Ascending aorta (tissue), 2 donors: ENCODE measurements around the gene CLSTN2. TPM values are rescaled to one million over a fixed set of nuclear protein-coding genes. Genes with fewer than 3 reads are reported as not detected.

Experiments
- DNase-seq, 2 donors: peaks; one replicate each; pipeline ENCODE4 v3.0.0-alpha.2; 2019; ENCODE audit warnings: low spot score in 2 of 2
- H3K27ac ChIP-seq, 2 donors: fragments of 200-600 bp; sonication (generic); one replicate each; pipeline ENCODE4 v1.5.1; 2016 to 2017; ENCODE audit warnings: mild to moderate bottlenecking in 1 of 2
- H3K27me3 ChIP-seq: fragments of 200-600 bp; sonication (generic); one replicate; pipeline ENCODE4 v1.5.1; 2017
- H3K36me3 ChIP-seq, 2 donors: fragments of 200-600 bp; sonication (generic); one replicate each; pipeline ENCODE4 v1.5.1; 2016
- H3K4me1 ChIP-seq, 2 donors: fragments of 200-600 bp; sonication (generic); one replicate each; pipeline ENCODE4 v1.5.1; 2016 to 2017; ENCODE audit warnings: mild to moderate bottlenecking in 1 of 2
- H3K4me3 ChIP-seq, 2 donors: fragments of 200-600 bp; sonication (generic); one replicate each; pipeline ENCODE4 v1.5.1; 2016 to 2017; ENCODE audit warnings: mild to moderate bottlenecking in 1 of 2
- H3K9me3 ChIP-seq, 2 donors: fragments of 200-600 bp; sonication (generic); one replicate each; pipeline ENCODE4 v1.5.1; 2016
- intact Hi-C: fragments of 100-400 bp; cut with DNase I; formaldehyde crosslinking; loops from one replicate; pipeline ENCODE4 v1.15.1; 2023
- total RNA-seq: library from RNA; depleted of rRNA; stranded (reverse); fragments of >200 nt; gene quantifications from one replicate; pipeline ENCODE4 v1.1.0, GENCODE V29; 2016
- TF ChIP-seq, protein P1 (sequence below), 3 experiments: fragments of 200-600 bp in 2 of 3; fragments of 450-650 bp in 1 of 3; sonication (generic) in 2 of 3; IDR thresholded peaks; one replicate each; pipeline ENCODE4 v1.5.1; 2016 to 2019; ENCODE audit warnings: antibody characterized with exemption in 3 of 3, mild to moderate bottlenecking in 1 of 3, moderate library complexity in 1 of 3

CLSTN2 gene
- total RNA-seq, 1 donor from 2014 or later: 65.8 TPM

DNA sequence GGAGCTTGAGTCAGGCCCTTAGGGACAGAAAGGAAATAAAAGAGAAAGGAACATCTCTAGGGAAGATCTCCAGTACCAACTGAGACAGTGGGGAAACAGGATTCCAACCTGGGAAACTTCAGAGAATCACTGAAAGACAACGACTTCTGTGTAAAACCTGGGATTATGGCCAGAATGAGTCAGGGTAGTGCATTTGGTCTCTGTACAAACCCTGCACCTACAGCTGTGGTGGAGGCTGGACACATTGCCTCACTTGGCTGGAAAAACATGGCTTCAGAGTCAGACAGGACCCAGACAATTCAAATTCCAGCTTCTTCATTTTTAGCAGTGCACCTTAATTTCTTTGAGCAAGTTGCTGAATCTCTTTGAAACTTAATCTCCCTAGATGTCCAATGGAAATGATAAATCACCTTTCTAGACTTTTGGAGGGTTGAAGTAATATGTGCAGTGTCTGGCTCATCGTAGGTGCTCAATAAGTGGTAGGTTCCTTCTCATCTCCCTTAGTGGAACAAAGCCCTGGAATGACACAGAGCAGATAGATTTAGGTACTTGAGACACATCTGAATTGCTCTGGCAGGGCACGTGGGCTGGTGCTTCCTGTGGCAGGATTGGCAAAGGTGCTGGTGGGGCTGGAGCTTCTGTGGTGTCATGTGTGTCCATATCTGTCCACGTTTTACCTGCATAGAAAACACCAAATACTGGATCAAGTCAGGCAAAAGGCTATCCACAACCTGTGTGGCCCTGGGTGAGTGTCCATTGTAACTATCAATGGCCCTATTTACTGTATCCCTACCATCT lies 6.1 kb upstream of the CLSTN2 start:
- no peaks in the 10 kb centered on the region for H3K36me3 ChIP-seq
- TF ChIP-seq, protein P1, sequence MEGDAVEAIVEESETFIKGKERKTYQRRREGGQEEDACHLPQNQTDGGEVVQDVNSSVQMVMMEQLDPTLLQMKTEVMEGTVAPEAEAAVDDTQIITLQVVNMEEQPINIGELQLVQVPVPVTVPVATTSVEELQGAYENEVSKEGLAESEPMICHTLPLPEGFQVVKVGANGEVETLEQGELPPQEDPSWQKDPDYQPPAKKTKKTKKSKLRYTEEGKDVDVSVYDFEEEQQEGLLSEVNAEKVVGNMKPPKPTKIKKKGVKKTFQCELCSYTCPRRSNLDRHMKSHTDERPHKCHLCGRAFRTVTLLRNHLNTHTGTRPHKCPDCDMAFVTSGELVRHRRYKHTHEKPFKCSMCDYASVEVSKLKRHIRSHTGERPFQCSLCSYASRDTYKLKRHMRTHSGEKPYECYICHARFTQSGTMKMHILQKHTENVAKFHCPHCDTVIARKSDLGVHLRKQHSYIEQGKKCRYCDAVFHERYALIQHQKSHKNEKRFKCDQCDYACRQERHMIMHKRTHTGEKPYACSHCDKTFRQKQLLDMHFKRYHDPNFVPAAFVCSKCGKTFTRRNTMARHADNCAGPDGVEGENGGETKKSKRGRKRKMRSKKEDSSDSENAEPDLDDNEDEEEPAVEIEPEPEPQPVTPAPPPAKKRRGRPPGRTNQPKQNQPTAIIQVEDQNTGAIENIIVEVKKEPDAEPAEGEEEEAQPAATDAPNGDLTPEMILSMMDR (IDR thresholded peaks at IDR 0.05): no peak
- H3K4me1 ChIP-seq: no peaks in the 10 kb centered on the region
- intact Hi-C loops: no loop called here
- no peaks in the 10 kb centered on the region for H3K9me3 ChIP-seq
- no peak overlapping the region for H3K4me3 ChIP-seq
- H3K27ac ChIP-seq: no peak overlapping the region
- no peak for DNase-seq
- no peaks in the 10 kb centered on the region for H3K27me3 ChIP-seq

DNA sequence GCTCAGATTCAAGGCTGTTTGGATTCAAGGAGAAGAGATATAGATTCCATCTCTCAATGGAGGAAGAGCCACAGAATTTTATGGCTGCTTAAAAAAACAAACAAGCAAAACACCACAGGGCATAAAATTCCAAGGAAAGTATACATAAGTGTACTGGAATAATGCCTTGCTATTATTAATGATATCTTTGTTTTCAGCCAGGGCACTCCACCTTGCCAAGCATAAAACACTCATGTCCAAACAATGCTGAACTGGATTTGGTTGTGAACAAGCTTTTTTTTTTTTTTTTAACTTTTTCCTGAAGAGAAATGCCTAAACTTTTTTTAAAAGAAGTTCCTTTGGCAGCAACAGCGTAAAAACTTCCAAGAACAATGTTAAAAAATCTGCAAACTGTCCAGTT lies 4.8 kb upstream of the CLSTN2 start:
- H3K4me3 ChIP-seq: no peak overlapping the region

GRCh38 chr3:139933766-139934165 lies 1.2 kb upstream of the CLSTN2 start:
- TF ChIP-seq, protein P1 (IDR thresholded peaks at IDR 0.05): no peak
- Histone ChIP-seq H3K9me3 (no peaks in the 10 kb centered on the region), H3K27me3 (no peaks in the 10 kb centered on the region), H3K27ac (no peak overlapping the region), H3K36me3 (no peaks in the 10 kb centered on the region), H3K4me3 (no peak overlapping the region), H3K4me1 (peaks cover 0 to 2% of the 10 kb centered on the region in 2 donors)
- no peak for DNase-seq
- intact Hi-C loops: loop anchor here (10.0 kb wide), 2 partner anchors 801 to 931 kb away; no protein-coding TSS in a partner anchor

More for the DNA sequence above, 4.8 kb upstream of the CLSTN2 start:
- no peaks in the 10 kb centered on the region for H3K9me3 ChIP-seq
- intact Hi-C loops: loop anchor here (10.0 kb wide), 2 partner anchors 805 to 935 kb away; no protein-coding TSS in a partner anchor
- no peaks in the 10 kb centered on the region for H3K4me1 ChIP-seq
- H3K27ac ChIP-seq: no peak overlapping the region
- TF ChIP-seq, protein P1 (IDR thresholded peaks at IDR 0.05): no peak
- no peaks in the 10 kb centered on the region for H3K27me3 ChIP-seq
- no peak for DNase-seq
- no peaks in the 10 kb centered on the region for H3K36me3 ChIP-seq

DNA sequence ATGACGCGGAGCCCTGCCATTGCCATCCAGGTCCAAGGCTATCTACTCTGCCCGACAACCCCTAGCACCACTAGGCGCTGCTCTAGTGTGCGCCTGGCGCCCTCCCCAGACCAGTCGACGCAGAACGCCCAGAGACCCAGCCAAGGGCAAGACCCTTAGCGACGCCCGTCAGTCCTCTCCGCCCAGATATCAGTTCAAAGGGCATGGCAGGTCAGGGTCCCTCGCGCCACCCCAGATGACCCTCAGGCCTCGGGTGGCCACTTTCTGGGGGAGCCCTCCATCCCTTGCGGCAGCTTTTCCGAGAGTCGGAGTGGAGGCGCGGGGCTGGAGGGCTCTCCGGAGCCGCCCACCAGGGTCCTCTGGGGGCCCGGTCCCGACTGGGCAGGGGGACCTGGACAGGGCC lies 371 bp upstream of the CLSTN2 start:
- no peaks in the 10 kb centered on the region for H3K9me3 ChIP-seq
- TF ChIP-seq, protein P1 (IDR thresholded peaks at IDR 0.05): peak in 1 of 3 experiments; percentile 31
- H3K27ac ChIP-seq: no peak overlapping the region
- intact Hi-C loops: loop anchor here (5.0 to 10.0 kb wide), 4 partner anchors 118 to 930 kb away; no protein-coding TSS in a partner anchor
- peaks cover 0 to 2% of the 10 kb centered on the region in 2 donors for H3K4me1 ChIP-seq
- peak overlapping the region; percentile 67 to 72 for H3K4me3 ChIP-seq
- H3K36me3 ChIP-seq: no peaks in the 10 kb centered on the region
- no peaks in the 10 kb centered on the region for H3K27me3 ChIP-seq
- DNase-seq: no peak

DNA sequence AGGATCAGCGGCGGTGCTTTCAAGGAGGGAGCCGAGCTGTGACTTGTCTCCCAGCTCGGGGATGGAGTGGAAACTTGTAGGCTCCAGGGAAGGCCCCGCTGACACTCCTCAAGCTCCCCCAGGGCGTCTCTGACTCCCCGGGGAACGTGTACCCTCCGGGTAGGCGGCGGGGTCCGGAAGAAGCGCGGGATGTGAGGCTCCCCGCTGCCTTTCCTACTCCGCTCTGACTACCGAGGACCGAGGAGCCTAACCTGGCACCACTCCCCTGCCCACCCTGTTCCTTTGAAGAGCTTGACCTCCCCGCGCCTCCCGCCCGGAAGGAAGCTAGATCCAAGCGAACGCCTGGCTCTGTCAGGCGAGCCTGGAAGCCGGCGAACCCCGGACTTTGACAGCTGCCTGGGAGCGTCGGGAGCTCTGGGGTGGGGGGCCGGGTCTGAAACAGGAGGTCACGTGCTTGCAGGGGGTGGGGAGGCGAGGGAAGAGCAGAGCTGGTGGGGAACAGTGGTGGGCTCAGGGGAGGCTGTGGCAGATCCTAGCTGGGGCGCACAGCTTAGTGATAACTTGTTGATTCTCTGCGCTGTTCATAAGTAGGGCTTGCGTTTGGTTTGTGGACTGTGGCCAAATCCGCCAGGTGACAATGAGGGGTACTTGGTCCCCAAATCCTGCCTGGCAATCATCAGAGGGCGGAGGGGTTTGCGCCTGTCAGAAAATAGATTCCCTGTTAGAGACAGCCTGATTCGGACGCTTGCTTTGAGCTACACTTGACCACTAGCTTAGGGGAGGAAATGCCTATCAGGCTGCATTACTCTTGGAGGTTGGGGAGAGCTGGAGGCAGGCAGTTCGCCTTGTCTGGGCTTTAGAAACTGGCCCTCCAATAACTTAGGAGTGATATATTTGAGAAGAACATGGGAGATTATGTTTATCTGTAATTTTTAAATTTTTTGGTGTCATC lies 1.2 kb downstream of the CLSTN2 start:
- no peaks in the 10 kb centered on the region for H3K27me3 ChIP-seq

More for the DNA sequence above, 1.2 kb downstream of the CLSTN2 start:
- intact Hi-C loops: loop anchor here (5.0 to 10.0 kb wide), 4 partner anchors 116 to 929 kb away; no protein-coding TSS in a partner anchor
- H3K4me1 ChIP-seq: peaks cover 0 to 2% of the 10 kb centered on the region in 2 donors
- TF ChIP-seq, protein P1 (IDR thresholded peaks at IDR 0.05): no peak
- no peaks in the 10 kb centered on the region for H3K36me3 ChIP-seq
- H3K9me3 ChIP-seq: no peaks in the 10 kb centered on the region
- no peak for DNase-seq
- peak overlapping the region; percentile 67 to 72 for H3K4me3 ChIP-seq
- H3K27ac ChIP-seq: no peak overlapping the region
